DND-41 (cell line): Measurements from ENCODE around the gene LAMC1.

Experiments
- EZH2 ChIP-seq: IDR thresholded peaks from 3 replicates; pipeline ENCODE4 v1.6.1; 2012; ENCODE audit warnings: borderline replicate concordance, low read depth, mild to moderate bottlenecking, moderate library complexity, low read length, inconsistent platforms; ENCODE audit not compliant: severe bottlenecking
- TF ChIP-seq, protein P1 (sequence below): IDR thresholded peaks from 2 replicates; pipeline ENCODE4 v1.5.1; 2012; ENCODE audit warnings: borderline replicate concordance, low read length, moderate library complexity, mild to moderate bottlenecking; ENCODE audit not compliant: poor library complexity, severe bottlenecking; ENCODE audit errors: extremely low read depth

DNA sequence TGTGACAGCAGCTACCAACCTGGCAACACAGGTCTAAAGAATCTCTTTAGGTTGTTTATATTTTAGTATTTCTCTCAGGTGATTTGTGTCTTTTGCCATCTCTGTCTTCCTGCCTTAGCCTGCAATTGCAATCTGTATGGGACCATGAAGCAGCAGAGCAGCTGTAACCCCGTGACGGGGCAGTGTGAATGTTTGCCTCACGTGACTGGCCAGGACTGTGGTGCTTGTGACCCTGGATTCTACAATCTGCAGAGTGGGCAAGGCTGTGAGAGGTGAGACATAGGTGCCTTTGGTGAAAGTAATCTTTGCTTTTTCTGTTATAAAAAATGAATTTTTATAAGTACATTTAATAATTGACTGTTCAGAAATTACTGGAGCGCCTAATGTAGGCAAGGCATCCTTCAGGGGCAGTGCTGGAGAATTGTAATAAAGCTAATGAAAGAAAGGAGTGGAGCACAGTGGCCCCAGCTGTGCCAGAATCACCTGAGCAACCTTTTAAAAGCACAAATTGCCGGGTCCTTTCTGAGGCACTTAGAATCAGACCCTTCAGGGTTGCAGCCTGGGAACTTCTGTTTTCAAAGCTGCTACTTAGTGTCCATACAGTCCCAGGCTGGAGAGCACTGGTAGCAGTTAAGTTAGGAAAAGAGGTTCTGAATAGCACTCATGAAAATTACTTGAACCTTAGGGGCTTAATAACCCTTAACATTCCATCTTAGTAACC is 102.2 kb downstream of the LAMC1 start:
- TF ChIP-seq, protein P1, sequence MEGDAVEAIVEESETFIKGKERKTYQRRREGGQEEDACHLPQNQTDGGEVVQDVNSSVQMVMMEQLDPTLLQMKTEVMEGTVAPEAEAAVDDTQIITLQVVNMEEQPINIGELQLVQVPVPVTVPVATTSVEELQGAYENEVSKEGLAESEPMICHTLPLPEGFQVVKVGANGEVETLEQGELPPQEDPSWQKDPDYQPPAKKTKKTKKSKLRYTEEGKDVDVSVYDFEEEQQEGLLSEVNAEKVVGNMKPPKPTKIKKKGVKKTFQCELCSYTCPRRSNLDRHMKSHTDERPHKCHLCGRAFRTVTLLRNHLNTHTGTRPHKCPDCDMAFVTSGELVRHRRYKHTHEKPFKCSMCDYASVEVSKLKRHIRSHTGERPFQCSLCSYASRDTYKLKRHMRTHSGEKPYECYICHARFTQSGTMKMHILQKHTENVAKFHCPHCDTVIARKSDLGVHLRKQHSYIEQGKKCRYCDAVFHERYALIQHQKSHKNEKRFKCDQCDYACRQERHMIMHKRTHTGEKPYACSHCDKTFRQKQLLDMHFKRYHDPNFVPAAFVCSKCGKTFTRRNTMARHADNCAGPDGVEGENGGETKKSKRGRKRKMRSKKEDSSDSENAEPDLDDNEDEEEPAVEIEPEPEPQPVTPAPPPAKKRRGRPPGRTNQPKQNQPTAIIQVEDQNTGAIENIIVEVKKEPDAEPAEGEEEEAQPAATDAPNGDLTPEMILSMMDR = no peak
- no peak for TF ChIP-seq EZH2
